ENCODE measurements around the gene ACTC1. TPM values are rescaled to one million over a fixed set of nuclear protein-coding genes. Genes with fewer than 3 reads are reported as not detected.
A peak's percentile ranks its signal among the peaks of the same experiment; 100 is the strongest.

Gene ACTC1
- total and polyA plus RNA-seq, 2 of the 13 experiments (the other 11 are each of a cell fraction or from before 2014, with no cell fraction given): not detected

DNA sequence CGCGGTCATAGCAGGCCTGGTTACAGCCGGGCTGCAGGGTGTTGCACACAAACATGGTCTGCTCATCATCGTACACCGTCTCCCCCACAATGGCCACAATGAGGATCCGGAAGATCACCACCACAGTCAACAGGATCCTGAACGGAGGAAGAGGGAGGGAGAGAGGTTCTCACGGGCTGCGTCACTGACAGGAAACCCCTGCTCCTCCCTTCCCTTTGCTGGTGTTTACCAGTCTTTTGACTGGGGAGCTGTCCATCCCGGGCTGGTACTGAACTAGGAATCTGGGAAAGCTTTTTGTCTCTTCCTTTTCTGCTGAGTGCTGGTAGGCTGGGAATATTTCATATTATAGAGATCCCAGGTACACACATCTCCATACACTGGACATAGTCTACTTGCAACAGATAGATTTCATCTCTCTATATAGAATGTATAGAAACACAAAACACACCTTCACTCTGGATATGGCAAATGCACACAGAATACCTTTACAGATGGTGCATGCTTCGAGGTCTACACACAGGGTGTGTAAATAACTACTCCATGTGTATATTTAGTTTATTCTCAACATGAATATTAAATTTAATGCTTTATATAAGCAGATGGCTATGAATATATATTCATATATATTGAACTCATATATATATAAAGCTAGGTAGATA is 42.0 kb downstream of the ACTC1 start (continued):
- TF ChIP-seq, protein P1, sequence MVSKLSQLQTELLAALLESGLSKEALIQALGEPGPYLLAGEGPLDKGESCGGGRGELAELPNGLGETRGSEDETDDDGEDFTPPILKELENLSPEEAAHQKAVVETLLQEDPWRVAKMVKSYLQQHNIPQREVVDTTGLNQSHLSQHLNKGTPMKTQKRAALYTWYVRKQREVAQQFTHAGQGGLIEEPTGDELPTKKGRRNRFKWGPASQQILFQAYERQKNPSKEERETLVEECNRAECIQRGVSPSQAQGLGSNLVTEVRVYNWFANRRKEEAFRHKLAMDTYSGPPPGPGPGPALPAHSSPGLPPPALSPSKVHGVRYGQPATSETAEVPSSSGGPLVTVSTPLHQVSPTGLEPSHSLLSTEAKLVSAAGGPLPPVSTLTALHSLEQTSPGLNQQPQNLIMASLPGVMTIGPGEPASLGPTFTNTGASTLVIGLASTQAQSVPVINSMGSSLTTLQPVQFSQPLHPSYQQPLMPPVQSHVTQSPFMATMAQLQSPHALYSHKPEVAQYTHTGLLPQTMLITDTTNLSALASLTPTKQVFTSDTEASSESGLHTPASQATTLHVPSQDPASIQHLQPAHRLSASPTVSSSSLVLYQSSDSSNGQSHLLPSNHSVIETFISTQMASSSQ (IDR thresholded peaks at IDR 0.05; ENCODE audit: low read depth): no peak
- TF ChIP-seq, protein P1 (CRISPR knock-in tag; IDR thresholded peaks at IDR 0.05; ENCODE audit: borderline replicate concordance): no peak
- TF ChIP-seq, protein P2, sequence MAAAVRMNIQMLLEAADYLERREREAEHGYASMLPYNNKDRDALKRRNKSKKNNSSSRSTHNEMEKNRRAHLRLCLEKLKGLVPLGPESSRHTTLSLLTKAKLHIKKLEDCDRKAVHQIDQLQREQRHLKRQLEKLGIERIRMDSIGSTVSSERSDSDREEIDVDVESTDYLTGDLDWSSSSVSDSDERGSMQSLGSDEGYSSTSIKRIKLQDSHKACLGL (CRISPR knock-in tag; IDR thresholded peaks at IDR 0.05): no peak
- TF ChIP-seq NFKBIZ (CRISPR knock-in tag; IDR thresholded peaks at IDR 0.05): no peak
- no peak for TF ChIP-seq ZFP36L1 (CRISPR knock-in tag; IDR thresholded peaks at IDR 0.05)
- TF ChIP-seq ZNF530 (CRISPR knock-in tag; IDR thresholded peaks at IDR 0.05; ENCODE audit: low read depth): no peak
- TF ChIP-seq ZNF572 (CRISPR knock-in tag; IDR thresholded peaks at IDR 0.05): no peak
- TF ChIP-seq ZNF354B (CRISPR knock-in tag; IDR thresholded peaks at IDR 0.05): no peak
- TF ChIP-seq, protein P3, sequence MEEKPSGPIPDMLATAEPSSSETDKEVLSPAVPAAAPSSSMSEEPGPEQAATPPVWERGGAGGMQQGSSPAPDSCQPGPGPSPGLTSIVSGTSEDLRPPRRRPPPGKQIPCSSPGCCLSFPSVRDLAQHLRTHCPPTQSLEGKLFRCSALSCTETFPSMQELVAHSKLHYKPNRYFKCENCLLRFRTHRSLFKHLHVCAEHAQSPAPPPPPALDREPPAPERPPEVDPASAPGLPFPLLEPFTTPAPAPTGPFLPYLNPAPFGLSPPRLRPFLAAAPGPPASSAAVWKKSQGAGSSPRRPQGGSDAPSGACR (CRISPR knock-in tag; IDR thresholded peaks at IDR 0.05): no peak
- TF ChIP-seq RORA (CRISPR knock-in tag; IDR thresholded peaks at IDR 0.05): no peak
- TF ChIP-seq ZFP36 (IDR thresholded peaks at IDR 0.05; ENCODE audit: borderline replicate concordance, low read depth, low read length, partially characterized antibody): no peak
- TF ChIP-seq CHD2 (IDR thresholded peaks at IDR 0.05; ENCODE audit: low read depth, low read length): no peak
- TF ChIP-seq, protein P4, sequence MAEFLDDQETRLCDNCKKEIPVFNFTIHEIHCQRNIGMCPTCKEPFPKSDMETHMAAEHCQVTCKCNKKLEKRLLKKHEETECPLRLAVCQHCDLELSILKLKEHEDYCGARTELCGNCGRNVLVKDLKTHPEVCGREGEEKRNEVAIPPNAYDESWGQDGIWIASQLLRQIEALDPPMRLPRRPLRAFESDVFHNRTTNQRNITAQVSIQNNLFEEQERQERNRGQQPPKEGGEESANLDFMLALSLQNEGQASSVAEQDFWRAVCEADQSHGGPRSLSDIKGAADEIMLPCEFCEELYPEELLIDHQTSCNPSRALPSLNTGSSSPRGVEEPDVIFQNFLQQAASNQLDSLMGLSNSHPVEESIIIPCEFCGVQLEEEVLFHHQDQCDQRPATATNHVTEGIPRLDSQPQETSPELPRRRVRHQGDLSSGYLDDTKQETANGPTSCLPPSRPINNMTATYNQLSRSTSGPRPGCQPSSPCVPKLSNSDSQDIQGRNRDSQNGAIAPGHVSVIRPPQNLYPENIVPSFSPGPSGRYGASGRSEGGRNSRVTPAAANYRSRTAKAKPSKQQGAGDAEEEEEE (CRISPR knock-in tag; IDR thresholded peaks at IDR 0.05; ENCODE audit: borderline replicate concordance): no peak
- TF ChIP-seq, protein P5, sequence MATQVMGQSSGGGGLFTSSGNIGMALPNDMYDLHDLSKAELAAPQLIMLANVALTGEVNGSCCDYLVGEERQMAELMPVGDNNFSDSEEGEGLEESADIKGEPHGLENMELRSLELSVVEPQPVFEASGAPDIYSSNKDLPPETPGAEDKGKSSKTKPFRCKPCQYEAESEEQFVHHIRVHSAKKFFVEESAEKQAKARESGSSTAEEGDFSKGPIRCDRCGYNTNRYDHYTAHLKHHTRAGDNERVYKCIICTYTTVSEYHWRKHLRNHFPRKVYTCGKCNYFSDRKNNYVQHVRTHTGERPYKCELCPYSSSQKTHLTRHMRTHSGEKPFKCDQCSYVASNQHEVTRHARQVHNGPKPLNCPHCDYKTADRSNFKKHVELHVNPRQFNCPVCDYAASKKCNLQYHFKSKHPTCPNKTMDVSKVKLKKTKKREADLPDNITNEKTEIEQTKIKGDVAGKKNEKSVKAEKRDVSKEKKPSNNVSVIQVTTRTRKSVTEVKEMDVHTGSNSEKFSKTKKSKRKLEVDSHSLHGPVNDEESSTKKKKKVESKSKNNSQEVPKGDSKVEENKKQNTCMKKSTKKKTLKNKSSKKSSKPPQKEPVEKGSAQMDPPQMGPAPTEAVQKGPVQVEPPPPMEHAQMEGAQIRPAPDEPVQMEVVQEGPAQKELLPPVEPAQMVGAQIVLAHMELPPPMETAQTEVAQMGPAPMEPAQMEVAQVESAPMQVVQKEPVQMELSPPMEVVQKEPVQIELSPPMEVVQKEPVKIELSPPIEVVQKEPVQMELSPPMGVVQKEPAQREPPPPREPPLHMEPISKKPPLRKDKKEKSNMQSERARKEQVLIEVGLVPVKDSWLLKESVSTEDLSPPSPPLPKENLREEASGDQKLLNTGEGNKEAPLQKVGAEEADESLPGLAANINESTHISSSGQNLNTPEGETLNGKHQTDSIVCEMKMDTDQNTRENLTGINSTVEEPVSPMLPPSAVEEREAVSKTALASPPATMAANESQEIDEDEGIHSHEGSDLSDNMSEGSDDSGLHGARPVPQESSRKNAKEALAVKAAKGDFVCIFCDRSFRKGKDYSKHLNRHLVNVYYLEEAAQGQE (IDR thresholded peaks at IDR 0.05; ENCODE audit: borderline replicate concordance in 1 of 2, low read depth in 1 of 2, low read length in 2 of 2): peak; percentile 76 to 97
- no peak for TF ChIP-seq KMT2A (CRISPR knock-in tag; IDR thresholded peaks at IDR 0.05)
- no peak for TF ChIP-seq ZNF143 (CRISPR knock-in tag; IDR thresholded peaks at IDR 0.05)
- no peak; the same call in 1 of the 2 replicates for TF ChIP-seq GABPA (IDR thresholded peaks at IDR 0.05; ENCODE audit: low read depth, low read length)
- peak; percentile 39; the same call in 1 of the 2 replicates for TF ChIP-seq GABPA (CRISPR knock-in tag; IDR thresholded peaks at IDR 0.05; ENCODE audit: low read depth)
- no peak for TF ChIP-seq ZNF33A (CRISPR knock-in tag; IDR thresholded peaks at IDR 0.05; ENCODE audit: borderline replicate concordance)
- peak; percentile 12; the same call in 1 of the 2 replicates for TF ChIP-seq GABPB1 (CRISPR knock-in tag; IDR thresholded peaks at IDR 0.05)

Measured in HepG2 (cell line).